Osteoblast (primary cell): ENCODE data around the gene FCF1. TPM values are rescaled to one million over a fixed set of nuclear protein-coding genes. Genes with fewer than 3 reads are reported as not detected.

Experiments
- DNase-seq: peaks from one replicate; pipeline ENCODE4 v3.0.0; 2011; ENCODE audit warnings: low spot score, mixed read lengths; ENCODE audit not compliant: insufficient read length; ENCODE audit errors: missing footprints
- H2AFZ ChIP-seq: 2 replicates; pipeline ENCODE4 v1.6.0; 2011; ENCODE audit warnings: mild to moderate bottlenecking, low read length
- H3K27ac ChIP-seq: 2 replicates; pipeline ENCODE4 v1.5.1; 2011; ENCODE audit warnings: mild to moderate bottlenecking, low read depth, low read length, moderate library complexity
- H3K27me3 ChIP-seq: 2 replicates; pipeline ENCODE4 v1.6.0; 2012; ENCODE audit warnings: mild to moderate bottlenecking, control low read depth, inconsistent platforms, low read length, moderate library complexity; ENCODE audit not compliant: insufficient read depth
- H3K36me3 ChIP-seq: 2 replicates; pipeline ENCODE4 v1.5.1; 2011; ENCODE audit warnings: mild to moderate bottlenecking, low read length, control low read depth, moderate library complexity; ENCODE audit not compliant: insufficient read depth
- H3K4me1 ChIP-seq: 2 replicates; pipeline ENCODE4 v1.5.1; 2011; ENCODE audit warnings: mild to moderate bottlenecking, low read length, control low read depth, moderate library complexity; ENCODE audit not compliant: insufficient read depth
- H3K4me2 ChIP-seq: 2 replicates; pipeline ENCODE4 v1.6.0; 2011; ENCODE audit warnings: mild to moderate bottlenecking, low read length; ENCODE audit not compliant: insufficient read depth
- H3K4me3 ChIP-seq: fragments of 200-600 bp; sonication (generic); 3 replicates; pipeline ENCODE4 v1.5.1; 2012; ENCODE audit warnings: mild to moderate bottlenecking, low read length, inconsistent platforms; ENCODE audit not compliant: insufficient read depth
- H3K79me2 ChIP-seq: 2 replicates; pipeline ENCODE4 v1.6.0; 2012; ENCODE audit warnings: mild to moderate bottlenecking, low read length, control low read depth, inconsistent platforms; ENCODE audit not compliant: insufficient read depth
- H3K9me3 ChIP-seq: 2 replicates; pipeline ENCODE4 v1.5.1; 2011; ENCODE audit warnings: low read depth, low read length, control low read depth
- H4K20me1 ChIP-seq: 2 replicates; pipeline ENCODE4 v1.6.0; 2012; ENCODE audit warnings: mild to moderate bottlenecking, low read length, control low read depth; ENCODE audit not compliant: insufficient read depth
- total RNA-seq: library from RNA; depleted of rRNA; stranded (reverse); fragments of >200 nt; gene quantifications from 2 replicates; pipeline ENCODE4 v1.2.3, GENCODE V29; 2012
- TF ChIP-seq, protein P1 (sequence below): IDR thresholded peaks from 2 replicates; pipeline ENCODE4 v1.5.1; 2011; ENCODE audit warnings: mild to moderate bottlenecking, low read depth, low read length, moderate library complexity; ENCODE audit errors: extremely low read depth

Gene FCF1, protein sequence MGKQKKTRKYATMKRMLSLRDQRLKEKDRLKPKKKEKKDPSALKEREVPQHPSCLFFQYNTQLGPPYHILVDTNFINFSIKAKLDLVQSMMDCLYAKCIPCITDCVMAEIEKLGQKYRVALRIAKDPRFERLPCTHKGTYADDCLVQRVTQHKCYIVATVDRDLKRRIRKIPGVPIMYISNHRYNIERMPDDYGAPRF
- 33.3 and 35.1 TPM in 2 replicates for total RNA-seq

DNA sequence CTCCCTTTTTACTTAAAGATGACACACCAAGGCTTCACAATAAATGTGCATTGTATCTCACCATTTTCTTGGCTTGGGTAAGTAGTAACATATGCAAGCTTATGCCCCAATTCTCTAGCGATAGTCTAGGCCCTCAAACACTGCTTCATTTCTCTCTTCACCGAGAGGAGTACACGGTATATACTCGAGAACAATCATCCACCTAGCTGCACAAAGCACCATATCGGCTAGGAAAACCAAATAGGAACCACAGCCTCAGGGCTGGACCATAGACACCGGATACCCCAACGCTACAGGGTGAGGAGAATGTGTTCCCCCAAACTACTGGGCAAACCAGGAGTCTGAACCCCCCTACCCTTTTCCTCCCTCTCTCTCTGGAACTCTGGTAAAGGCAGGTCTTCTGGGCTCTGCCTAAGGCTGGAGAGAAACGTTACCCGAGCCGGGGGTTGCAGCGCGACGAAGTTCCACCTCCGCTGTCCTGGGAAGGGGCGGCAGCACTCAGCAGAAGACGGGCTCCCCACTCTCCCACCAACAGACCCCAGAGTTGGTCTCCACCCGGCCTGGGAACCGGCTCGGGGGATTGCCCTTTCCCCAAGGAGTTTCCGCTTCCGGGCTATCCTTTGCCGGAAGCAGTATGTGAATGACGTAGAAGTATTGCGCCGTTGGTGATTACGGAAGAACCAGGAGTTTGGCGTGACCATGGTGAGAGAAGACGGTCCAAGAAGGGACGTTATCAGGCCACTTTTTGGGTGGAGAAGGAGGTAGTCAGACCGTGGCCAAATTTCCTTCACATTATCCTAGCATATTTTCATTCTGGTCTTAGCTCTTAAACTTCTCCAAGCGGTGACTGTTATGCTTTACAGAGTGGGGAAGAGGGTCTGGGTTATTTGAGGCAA is at the start of gene FCF1, which contains the start of gene AREL1:
Gene FCF1, plus strand, starts transcription at position 646 of the 896 bp plus-strand sequence. Its CDS starts 54 bp downstream, at position 700.
Gene AREL1, minus strand, starts transcription at position 582 of the 896 bp plus-strand sequence. CDS start 27,465 bp downstream, outside the sequence.
- H3K4me3 ChIP-seq, result peak within 1 kb of the TSS; percentile 96
- TF ChIP-seq, protein P1, sequence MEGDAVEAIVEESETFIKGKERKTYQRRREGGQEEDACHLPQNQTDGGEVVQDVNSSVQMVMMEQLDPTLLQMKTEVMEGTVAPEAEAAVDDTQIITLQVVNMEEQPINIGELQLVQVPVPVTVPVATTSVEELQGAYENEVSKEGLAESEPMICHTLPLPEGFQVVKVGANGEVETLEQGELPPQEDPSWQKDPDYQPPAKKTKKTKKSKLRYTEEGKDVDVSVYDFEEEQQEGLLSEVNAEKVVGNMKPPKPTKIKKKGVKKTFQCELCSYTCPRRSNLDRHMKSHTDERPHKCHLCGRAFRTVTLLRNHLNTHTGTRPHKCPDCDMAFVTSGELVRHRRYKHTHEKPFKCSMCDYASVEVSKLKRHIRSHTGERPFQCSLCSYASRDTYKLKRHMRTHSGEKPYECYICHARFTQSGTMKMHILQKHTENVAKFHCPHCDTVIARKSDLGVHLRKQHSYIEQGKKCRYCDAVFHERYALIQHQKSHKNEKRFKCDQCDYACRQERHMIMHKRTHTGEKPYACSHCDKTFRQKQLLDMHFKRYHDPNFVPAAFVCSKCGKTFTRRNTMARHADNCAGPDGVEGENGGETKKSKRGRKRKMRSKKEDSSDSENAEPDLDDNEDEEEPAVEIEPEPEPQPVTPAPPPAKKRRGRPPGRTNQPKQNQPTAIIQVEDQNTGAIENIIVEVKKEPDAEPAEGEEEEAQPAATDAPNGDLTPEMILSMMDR, result no peak
- peak within 1 kb of the TSS; percentile 98 for H3K4me2 ChIP-seq
- H3K4me1 ChIP-seq, result peaks cover 20% of the 10 kb centered on the region
- H3K27me3 ChIP-seq, result no peaks in the 10 kb centered on the region
- peak; percentile 96 for DNase-seq
- peaks cover 19% of the 10 kb centered on the region for H4K20me1 ChIP-seq
- peak within 1 kb of the TSS; percentile 89 for H2AFZ ChIP-seq
- H3K79me2 ChIP-seq, result peaks cover 72% of the 10 kb centered on the region
- H3K36me3 ChIP-seq, result peaks cover 26% of the 10 kb centered on the region
- peak within 1 kb of the TSS; percentile 95 for H3K27ac ChIP-seq
- no peaks in the 10 kb centered on the region for H3K9me3 ChIP-seq

DNA sequence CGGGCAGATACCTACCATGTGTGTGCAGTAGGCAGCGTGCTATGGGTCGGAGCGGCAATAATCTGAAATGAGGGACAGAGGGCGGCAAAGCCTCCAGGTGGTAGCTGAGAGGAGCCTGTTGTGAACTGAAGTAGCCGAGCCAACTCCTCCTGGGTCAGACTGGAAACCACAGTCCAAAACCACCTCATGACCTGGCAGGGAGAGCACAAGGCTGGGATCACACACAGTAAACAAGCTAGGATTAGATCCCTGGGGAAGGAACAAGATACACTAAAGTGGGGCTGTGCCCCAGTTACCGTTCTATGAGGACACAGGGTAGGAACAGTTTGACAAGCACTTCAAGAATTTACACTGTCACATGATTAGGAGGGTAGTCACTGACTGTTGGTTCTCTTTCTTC is 49.1 kb upstream of the FCF1 start:
- H2AFZ ChIP-seq, result no peak overlapping the region
- H3K36me3 ChIP-seq, result peaks cover 51% of the 10 kb centered on the region
- no peaks in the 10 kb centered on the region for H4K20me1 ChIP-seq
- H3K4me3 ChIP-seq, result no peak overlapping the region
- TF ChIP-seq, protein P1, result no peak
- no peak overlapping the region for H3K4me2 ChIP-seq
- H3K27me3 ChIP-seq, result no peaks in the 10 kb centered on the region
- H3K9me3 ChIP-seq, result no peaks in the 10 kb centered on the region
- H3K27ac ChIP-seq, result no peak overlapping the region
- no peaks in the 10 kb centered on the region for H3K79me2 ChIP-seq
- peaks cover 29% of the 10 kb centered on the region for H3K4me1 ChIP-seq
- no peak for DNase-seq

DNA sequence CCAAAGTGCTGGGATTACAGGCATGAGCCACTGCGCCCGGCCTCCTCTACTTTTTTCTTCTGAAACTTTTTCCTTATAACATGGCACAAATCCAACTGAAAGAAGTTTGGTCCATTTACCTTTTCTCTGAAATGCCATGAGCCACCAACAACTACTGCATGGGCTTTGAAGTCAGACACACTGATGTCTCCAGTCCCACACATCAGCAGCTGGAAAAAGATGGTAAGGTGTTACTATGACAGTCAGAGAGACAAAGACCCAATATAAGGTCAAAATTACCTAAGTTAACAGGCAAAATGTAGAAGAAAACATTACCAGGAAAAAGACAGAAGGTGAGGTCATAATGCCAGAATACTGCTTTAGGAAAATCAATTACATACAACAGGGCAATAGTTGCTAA is 48.2 kb upstream of the FCF1 start:
- H3K79me2 ChIP-seq, result no peaks in the 10 kb centered on the region
- no peaks in the 10 kb centered on the region for H3K9me3 ChIP-seq
- peaks cover 60% of the 10 kb centered on the region for H3K36me3 ChIP-seq
- H3K4me2 ChIP-seq, result no peak overlapping the region
- H4K20me1 ChIP-seq, result no peaks in the 10 kb centered on the region
- no peak overlapping the region for H3K4me3 ChIP-seq
- DNase-seq, result no peak
- H3K27me3 ChIP-seq, result no peaks in the 10 kb centered on the region
- H2AFZ ChIP-seq, result no peak overlapping the region
- H3K4me1 ChIP-seq, result peaks cover 21% of the 10 kb centered on the region
- TF ChIP-seq, protein P1, result no peak
- no peak overlapping the region for H3K27ac ChIP-seq

DNA sequence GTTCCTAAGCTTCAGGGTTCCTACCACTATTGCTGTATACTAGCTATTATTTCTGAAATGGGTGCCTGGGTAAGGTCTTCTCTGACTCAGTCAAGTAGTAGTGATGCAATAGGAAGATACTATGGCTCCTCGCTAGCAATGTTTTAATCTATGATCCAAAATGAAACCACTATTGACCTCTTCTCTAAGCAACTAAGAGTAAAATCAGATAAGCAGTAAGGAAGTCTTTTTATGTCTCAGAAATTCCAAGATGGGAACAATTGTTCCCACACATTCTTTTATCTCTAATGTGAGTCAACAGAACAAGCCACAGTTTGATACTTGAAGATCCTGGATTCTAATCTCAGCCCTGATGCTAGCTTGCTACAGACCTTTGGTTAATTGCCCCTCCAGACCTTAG is 45.2 kb upstream of the FCF1 start:
- Histone ChIP-seq H2AFZ (no peak overlapping the region), H3K4me1 (peaks cover 31% of the 10 kb centered on the region), H3K4me2 (no peak overlapping the region), H3K27ac (peak overlapping the region; percentile 68), H3K9me3 (no peaks in the 10 kb centered on the region), H3K36me3 (peaks cover 54% of the 10 kb centered on the region), H3K27me3 (no peaks in the 10 kb centered on the region), H4K20me1 (no peaks in the 10 kb centered on the region), H3K79me2 (no peaks in the 10 kb centered on the region), H3K4me3 (no peak overlapping the region)
- TF ChIP-seq, protein P1, result no peak
- no peak for DNase-seq
